HepG2 (cell line): Measurements from ENCODE around the gene ZNF3. TPM values are rescaled to one million over a fixed set of nuclear protein-coding genes. Genes with fewer than 3 reads are reported as not detected.
A peak's percentile ranks its signal among the peaks of the same experiment; 100 is the strongest.

Experiments
- ARID4A ChIP-seq: sonication (generic); formaldehyde crosslinking; IDR thresholded peaks from 2 replicates; pipeline ENCODE4 v1.5.0; 2020; ENCODE audit warnings: mild to moderate bottlenecking, missing genetic modification reagents, borderline replicate concordance
- ATF4 ChIP-seq, 2 experiments: fragments of 450-650 bp in 1 of 2; sonication (generic) in 1 of 2; formaldehyde crosslinking; IDR thresholded peaks; 2 replicates each; pipeline versions ENCODE4 v1.5.0 to v1.8.0; 2020 to 2022; ENCODE audit warnings: mild to moderate bottlenecking in 1 of 2, missing genetic modification reagents in 1 of 2
- MYC ChIP-seq: sonication (generic); formaldehyde crosslinking; IDR thresholded peaks from 2 replicates; pipeline ENCODE4 v1.9.0; 2021; ENCODE audit warnings: missing genetic modification reagents, borderline replicate concordance
- NFRKB ChIP-seq: fragments of 450-650 bp; IDR thresholded peaks from 2 replicates; pipeline ENCODE4 v1.6.1; 2017
- POGK ChIP-seq: sonication (generic); formaldehyde crosslinking; conservative IDR thresholded peaks from 2 replicates; pipeline ENCODE4 v1.8.0; 2022; ENCODE audit warnings: mild to moderate bottlenecking, moderate library complexity, missing genetic modification reagents
- REXO4 ChIP-seq: sonication (generic); formaldehyde crosslinking; IDR thresholded peaks from 2 replicates; pipeline ENCODE4 v1.8.0; 2022; ENCODE audit warnings: missing genetic modification reagents, mild to moderate bottlenecking, borderline replicate concordance
- TEF ChIP-seq: sonication (generic); formaldehyde crosslinking; IDR thresholded peaks from 2 replicates; pipeline ENCODE4 v1.5.0; 2020; ENCODE audit warnings: missing genetic modification reagents
- ZBTB10 ChIP-seq: sonication (generic); formaldehyde crosslinking; IDR thresholded peaks from 2 replicates; pipeline ENCODE4 v1.4.0; 2020; ENCODE audit warnings: missing genetic modification reagents, borderline replicate concordance
- ZNF225 ChIP-seq: sonication (generic); formaldehyde crosslinking; IDR thresholded peaks from 2 replicates; pipeline ENCODE4 v1.4.0; 2020; ENCODE audit warnings: mild to moderate bottlenecking, missing genetic modification reagents
- ZNF354B ChIP-seq: sonication (generic); formaldehyde crosslinking; IDR thresholded peaks from 2 replicates; pipeline ENCODE4 v1.8.0; 2022; ENCODE audit warnings: mild to moderate bottlenecking, missing genetic modification reagents
- ZNF709 ChIP-seq: sonication (generic); formaldehyde crosslinking; IDR thresholded peaks from 2 replicates; pipeline ENCODE4 v1.5.0; 2020; ENCODE audit warnings: mild to moderate bottlenecking, missing genetic modification reagents
- ZNF740 ChIP-seq: sonication (generic); formaldehyde crosslinking; IDR thresholded peaks from 2 replicates; pipeline ENCODE4 v1.4.0; 2020; ENCODE audit warnings: missing genetic modification reagents
- ZNF766 ChIP-seq: sonication (generic); formaldehyde crosslinking; IDR thresholded peaks from 2 replicates; pipeline ENCODE4 v1.5.0; 2020; ENCODE audit warnings: missing genetic modification reagents, borderline replicate concordance
- ZNF768 ChIP-seq: sonication (generic); formaldehyde crosslinking; IDR thresholded peaks from 2 replicates; pipeline ENCODE4 v1.4.0; 2020; ENCODE audit warnings: missing genetic modification reagents
- polyA plus RNA-seq, 8 experiments: library from polyadenylated mRNA; depleted of rRNA in 3 of 8; stranded (reverse) in 7 of 8; unstranded in 1 of 8; fragments of >200 nt; fragmentation: Illumina TruSeq in 4 of 8; extraction: Trizol in 4 of 8; gene quantifications; 2 replicates each; pipeline versions ENCODE4 v1.2.1 to v1.2.3, GENCODE V29; 2011 to 2016; ENCODE audit warnings: low read depth in 4 of 8, missing spikeins in 1 of 8, mixed read lengths in 1 of 8; ENCODE audit not compliant: insufficient read depth in 1 of 8
- total RNA-seq, 5 experiments: library from RNA; depleted of rRNA; stranded (reverse); fragments of >200 nt; fragmentation: Illumina TruSeq; extraction: Trizol; gene quantifications; 2 replicates each; pipeline ENCODE4 v1.2.3, GENCODE V29; 2016; ENCODE audit warnings: low read depth in 1 of 5

Gene ZNF3
- total and polyA plus RNA-seq, 2 of the 13 experiments (the other 11 are each of a cell fraction or from before 2014, with no cell fraction given): 33.7 to 56.9 TPM

- TF ChIP-seq ARID4A (CRISPR knock-in tag) (peak; percentile 58), ZBTB10 (CRISPR knock-in tag) (0 out of 2 replicates have a peak, but pooled peaks have one; percentile 49), ZNF740 (peak; percentile 57), MYC (CRISPR knock-in tag) (peak; percentile 40; the same call in 1 of the 2 replicates), ZNF354B (CRISPR knock-in tag) (no peak), ZNF225 (peak; percentile 86; the same call in 1 of the 2 replicates), ATF4 (CRISPR knock-in tag; IDR thresholded peaks at IDR 0.05) (peak in 1 of 2 experiments; percentile 53; a peak in 1 of 4 replicates), REXO4 (CRISPR knock-in tag) (no peak), ZNF766 (0 out of 2 replicates have a peak, but pooled peaks have one; percentile 9), ZNF768 (CRISPR knock-in tag) (no peak), POGK (CRISPR knock-in tag) (no peak), NFRKB (0 out of 2 replicates have a peak, but pooled peaks have one; percentile 0), TEF (0 out of 2 replicates have a peak, but pooled peaks have one; percentile 12), ZNF709 (CRISPR knock-in tag) (no peak)
Measured at GRCh38 chr7:100126931-100127865, 45.7 kb upstream of the ZNF3 start, which contains the start of gene MBLAC1 (continued).
